ENCODE measurements around the gene NUPR1. TPM values are rescaled to one million over a fixed set of nuclear protein-coding genes. Genes with fewer than 3 reads are reported as not detected.

Gene NUPR1
- total and polyA plus RNA-seq, 2 experiments from 2014 or later, result not detected

- H3K4me1 ChIP-seq (ENCODE audit: low read depth), result peaks cover 26% of the 10 kb centered on the region
- no peaks in the 10 kb centered on the region for H3K9me3 ChIP-seq (ENCODE audit: low read depth)
- H3K36me3 ChIP-seq, result no peaks in the 10 kb centered on the region
- no peak overlapping the region for H3K27ac ChIP-seq
- TF ChIP-seq CTCF (IDR thresholded peaks at IDR 0.05; ENCODE audit: low read depth, low read length), result no peak
- no peaks in the 10 kb centered on the region for H3K27me3 ChIP-seq
- DNase-seq (ENCODE audit: low read depth in 1 of 2, low spot score in 1 of 2), result no peak
- H3K4me3 ChIP-seq, result no peak overlapping the region
Measured at GRCh38 chr16:28575446-28576109, 36.8 kb upstream of the NUPR1 start.

DNA sequence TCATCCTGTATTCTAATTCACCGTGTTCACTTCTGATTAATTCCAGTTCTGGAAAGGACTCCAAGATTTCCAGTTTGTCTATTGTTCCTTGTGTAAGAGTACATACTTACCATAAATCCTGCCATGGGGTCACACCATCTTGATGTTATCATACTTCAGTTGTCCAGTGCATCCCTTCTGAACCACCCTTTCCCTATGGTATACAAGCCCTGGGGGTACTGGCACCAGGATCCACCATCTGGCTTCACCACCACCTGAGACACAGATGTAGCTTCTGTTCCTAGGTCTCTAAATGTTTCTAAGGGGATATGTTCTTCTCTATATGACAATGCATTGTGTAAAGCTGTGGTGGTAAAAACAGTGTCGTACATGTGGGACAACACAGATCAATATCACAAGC lies 36.2 kb upstream of the NUPR1 start:
- H3K27me3 ChIP-seq, result no peaks in the 10 kb centered on the region
- H3K4me1 ChIP-seq (ENCODE audit: low read depth), result peaks cover 26% of the 10 kb centered on the region
- H3K9me3 ChIP-seq (ENCODE audit: low read depth), result no peaks in the 10 kb centered on the region
- no peak overlapping the region for H3K27ac ChIP-seq
- H3K36me3 ChIP-seq, result no peaks in the 10 kb centered on the region
- DNase-seq (ENCODE audit: low read depth in 1 of 2, low spot score in 1 of 2), result no peak
- no peak for TF ChIP-seq CTCF (IDR thresholded peaks at IDR 0.05; ENCODE audit: low read depth, low read length)
- H3K4me3 ChIP-seq, result no peak overlapping the region

GRCh38 chr16:28573738-28574718 lies 35.3 kb upstream of the NUPR1 start:
- H3K4me3 ChIP-seq, result no peak overlapping the region
- TF ChIP-seq CTCF (IDR thresholded peaks at IDR 0.05; ENCODE audit: low read depth, low read length), result no peak
- DNase-seq (ENCODE audit: low read depth in 1 of 2, low spot score in 1 of 2), result no peak
- H3K27me3 ChIP-seq, result no peaks in the 10 kb centered on the region
- no peaks in the 10 kb centered on the region for H3K36me3 ChIP-seq
- H3K27ac ChIP-seq, result peak overlapping the region; percentile 95
- H3K9me3 ChIP-seq (ENCODE audit: low read depth), result no peaks in the 10 kb centered on the region
- peaks cover 26% of the 10 kb centered on the region for H3K4me1 ChIP-seq (ENCODE audit: low read depth)

- Histone ChIP-seq H3K4me3 (no peak overlapping the region), H3K27me3 (no peaks in the 10 kb centered on the region), H3K36me3 (no peaks in the 10 kb centered on the region), H3K9me3 (ENCODE audit: low read depth) (no peaks in the 10 kb centered on the region), H3K4me1 (ENCODE audit: low read depth) (peaks cover 26% of the 10 kb centered on the region), H3K27ac (peak overlapping the region; percentile 95)
- TF ChIP-seq CTCF (IDR thresholded peaks at IDR 0.05; ENCODE audit: low read depth, low read length), result no peak
- peak; percentile 67 to 92 for DNase-seq (ENCODE audit: low read depth in 1 of 2, low spot score in 1 of 2)
Measured at GRCh38 chr16:28572696-28573510, 34.1 kb upstream of the NUPR1 start.
